HEK293 (cell line): ENCODE results near the gene SCAMP2.

Source experiments
- BCL11A ChIP-seq: fragments of 450-650 bp; formaldehyde crosslinking; IDR thresholded peaks from 2 replicates; pipeline ENCODE4 v1.5.1; 2016; ENCODE audit warnings: low read depth, missing biosample characterization, missing genetic modification characterization
- KLF10 ChIP-seq: fragments of 450-650 bp; IDR thresholded peaks from 2 replicates; pipeline ENCODE4 v1.5.1; 2018; ENCODE audit warnings: missing biosample characterization, mild to moderate bottlenecking, missing genetic modification characterization
- KLF8 ChIP-seq: fragments of 450-650 bp; formaldehyde crosslinking; IDR thresholded peaks from 2 replicates; pipeline ENCODE4 v1.5.1; 2016; ENCODE audit warnings: missing biosample characterization, missing genetic modification characterization
- MEIS1 ChIP-seq: sonication (generic); formaldehyde crosslinking; IDR thresholded peaks from 2 replicates; pipeline ENCODE4 v1.8.1; 2022; ENCODE audit warnings: missing genetic modification reagents, mild to moderate bottlenecking, borderline replicate concordance
- MZF1 ChIP-seq: fragments of 450-650 bp; formaldehyde crosslinking; IDR thresholded peaks from 2 replicates; pipeline ENCODE4 v1.5.1; 2017; ENCODE audit warnings: missing biosample characterization, missing genetic modification characterization, borderline replicate concordance
- PATZ1 ChIP-seq: fragments of 450-650 bp; formaldehyde crosslinking; IDR thresholded peaks from 2 replicates; pipeline ENCODE4 v1.5.1; 2016; ENCODE audit warnings: missing biosample characterization, missing genetic modification characterization
- ZBTB48 ChIP-seq: fragments of 450-650 bp; formaldehyde crosslinking; IDR thresholded peaks from 2 replicates; pipeline ENCODE4 v1.5.1; 2016; ENCODE audit warnings: missing biosample characterization, missing genetic modification characterization
- ZFHX2 ChIP-seq: fragments of 450-650 bp; formaldehyde crosslinking; conservative IDR thresholded peaks from 2 replicates; pipeline ENCODE4 v1.5.1; 2016; ENCODE audit warnings: missing biosample characterization, missing genetic modification characterization
- ZNF10 ChIP-seq: fragments of 450-650 bp; formaldehyde crosslinking; IDR thresholded peaks from 2 replicates; pipeline ENCODE4 v1.5.1; 2017; ENCODE audit warnings: missing biosample characterization, missing genetic modification characterization
- ZNF148 ChIP-seq: fragments of 450-650 bp; formaldehyde crosslinking; IDR thresholded peaks from 2 replicates; pipeline ENCODE4 v1.5.0; 2017; ENCODE audit warnings: missing biosample characterization, missing genetic modification characterization, borderline replicate concordance
- ZNF24 ChIP-seq: fragments of 450-650 bp; formaldehyde crosslinking; IDR thresholded peaks from 2 replicates; pipeline ENCODE4 v1.5.1; 2016; ENCODE audit warnings: missing biosample characterization, missing genetic modification characterization
- ZNF280D ChIP-seq: fragments of 450-650 bp; formaldehyde crosslinking; IDR thresholded peaks from 2 replicates; pipeline ENCODE4 v1.5.1; 2016; ENCODE audit warnings: missing biosample characterization, missing genetic modification characterization
- ZNF292 ChIP-seq: fragments of 450-650 bp; formaldehyde crosslinking; IDR thresholded peaks from 2 replicates; pipeline ENCODE4 v1.5.1; 2016; ENCODE audit warnings: low read depth, missing biosample characterization, missing genetic modification characterization, borderline replicate concordance
- ZNF302 ChIP-seq: fragments of 450-650 bp; formaldehyde crosslinking; IDR thresholded peaks from 2 replicates; pipeline ENCODE4 v1.5.1; 2016; ENCODE audit warnings: missing biosample characterization, missing genetic modification characterization, low read depth
- ZNF335 ChIP-seq: fragments of 450-650 bp; formaldehyde crosslinking; conservative IDR thresholded peaks from 2 replicates; pipeline ENCODE4 v1.5.1; 2016; ENCODE audit warnings: missing biosample characterization, missing genetic modification characterization
- ZNF521 ChIP-seq: fragments of 450-650 bp; formaldehyde crosslinking; IDR thresholded peaks from 2 replicates; pipeline ENCODE4 v1.5.1; 2017; ENCODE audit warnings: missing biosample characterization, mild to moderate bottlenecking, missing genetic modification characterization
- ZNF529 ChIP-seq: fragments of 450-650 bp; formaldehyde crosslinking; IDR thresholded peaks from 2 replicates; pipeline ENCODE4 v1.5.1; 2017; ENCODE audit warnings: missing genetic modification characterization, missing biosample characterization; ENCODE audit not compliant: insufficient replicate concordance
- ZNF623 ChIP-seq: fragments of 450-650 bp; formaldehyde crosslinking; IDR thresholded peaks from 2 replicates; pipeline ENCODE4 v1.5.1; 2016; ENCODE audit warnings: missing biosample characterization, missing genetic modification characterization
- ZNF626 ChIP-seq: fragments of 450-650 bp; sonication (Bioruptor Pico); formaldehyde crosslinking; IDR thresholded peaks from 2 replicates; pipeline ENCODE4 v1.5.1; 2018; ENCODE audit warnings: missing biosample characterization, missing genetic modification characterization, inconsistent platforms
- ZNF768 ChIP-seq: fragments of 450-650 bp; formaldehyde crosslinking; IDR thresholded peaks from 2 replicates; pipeline ENCODE4 v1.5.1; 2018; ENCODE audit warnings: missing biosample characterization, mild to moderate bottlenecking, missing genetic modification characterization
- ZNF785 ChIP-seq: fragments of 450-650 bp; formaldehyde crosslinking; IDR thresholded peaks from 2 replicates; pipeline ENCODE4 v1.5.1; 2016; ENCODE audit warnings: missing biosample characterization, missing genetic modification characterization
- ZNF830 ChIP-seq: fragments of 450-650 bp; IDR thresholded peaks from 2 replicates; pipeline ENCODE4 v1.5.0; 2018; ENCODE audit warnings: missing biosample characterization, missing genetic modification characterization, low read depth, mild to moderate bottlenecking, moderate library complexity
- TF ChIP-seq, protein P1 (sequence below): fragments of 450-650 bp; formaldehyde crosslinking; IDR thresholded peaks from 2 replicates; pipeline ENCODE4 v1.5.1; 2016; ENCODE audit warnings: missing biosample characterization, missing genetic modification characterization
- TF ChIP-seq, protein P2 (sequence below): fragments of 450-650 bp; formaldehyde crosslinking; optimal IDR thresholded peaks from 2 replicates; pipeline ENCODE3; 2016; ENCODE audit warnings: missing biosample characterization, mild to moderate bottlenecking, missing genetic modification characterization
- TF ChIP-seq, protein P3 (sequence below): fragments of 450-650 bp; formaldehyde crosslinking; IDR thresholded peaks from 2 replicates; pipeline ENCODE4 v1.5.1; 2016; ENCODE audit warnings: missing biosample characterization, missing genetic modification characterization
- TF ChIP-seq, protein P4 (sequence below): fragments of 450-650 bp; formaldehyde crosslinking; IDR thresholded peaks from 2 replicates; pipeline ENCODE4 v1.5.1; 2017; ENCODE audit warnings: missing biosample characterization, missing genetic modification characterization

Gene SCAMP2

DNA sequence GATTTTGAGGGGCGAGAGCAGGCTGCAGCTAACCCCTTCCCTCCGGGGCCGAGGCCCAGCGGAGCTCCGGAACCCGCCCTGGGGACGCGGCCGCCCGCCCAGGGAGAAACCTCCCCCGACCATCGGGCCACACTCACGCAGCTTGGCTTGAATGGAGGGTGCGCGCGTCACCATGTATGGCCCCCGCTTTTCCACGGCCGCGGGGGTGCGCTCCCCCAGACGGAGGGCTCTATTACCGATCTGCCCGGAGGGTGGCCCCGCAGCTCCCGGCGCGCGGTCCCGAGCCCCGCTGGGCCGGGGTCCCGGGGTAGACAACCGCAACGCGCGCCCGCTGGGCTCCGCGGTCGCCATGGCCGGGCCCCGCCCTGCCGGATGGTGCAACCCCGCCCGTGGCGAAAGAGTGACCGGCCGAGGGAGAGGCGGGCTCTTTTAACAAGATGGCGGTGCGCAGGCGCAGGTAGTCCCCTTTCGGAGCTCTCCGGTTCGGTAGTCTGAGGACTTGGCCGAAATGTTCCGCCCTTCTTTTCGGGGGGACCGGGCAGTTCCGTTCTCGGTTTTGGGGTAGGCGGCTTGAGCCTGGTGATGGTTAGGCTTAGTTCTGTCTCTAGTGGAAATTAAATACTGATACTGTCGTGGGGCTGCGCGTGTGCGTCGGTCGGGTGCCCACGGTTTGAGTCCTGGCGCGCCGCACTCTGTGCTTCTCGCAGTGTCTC is 33.4 kb upstream of the SCAMP2 start, which contains the start of gene FAM219B (continued):
- TF ChIP-seq, protein P1, sequence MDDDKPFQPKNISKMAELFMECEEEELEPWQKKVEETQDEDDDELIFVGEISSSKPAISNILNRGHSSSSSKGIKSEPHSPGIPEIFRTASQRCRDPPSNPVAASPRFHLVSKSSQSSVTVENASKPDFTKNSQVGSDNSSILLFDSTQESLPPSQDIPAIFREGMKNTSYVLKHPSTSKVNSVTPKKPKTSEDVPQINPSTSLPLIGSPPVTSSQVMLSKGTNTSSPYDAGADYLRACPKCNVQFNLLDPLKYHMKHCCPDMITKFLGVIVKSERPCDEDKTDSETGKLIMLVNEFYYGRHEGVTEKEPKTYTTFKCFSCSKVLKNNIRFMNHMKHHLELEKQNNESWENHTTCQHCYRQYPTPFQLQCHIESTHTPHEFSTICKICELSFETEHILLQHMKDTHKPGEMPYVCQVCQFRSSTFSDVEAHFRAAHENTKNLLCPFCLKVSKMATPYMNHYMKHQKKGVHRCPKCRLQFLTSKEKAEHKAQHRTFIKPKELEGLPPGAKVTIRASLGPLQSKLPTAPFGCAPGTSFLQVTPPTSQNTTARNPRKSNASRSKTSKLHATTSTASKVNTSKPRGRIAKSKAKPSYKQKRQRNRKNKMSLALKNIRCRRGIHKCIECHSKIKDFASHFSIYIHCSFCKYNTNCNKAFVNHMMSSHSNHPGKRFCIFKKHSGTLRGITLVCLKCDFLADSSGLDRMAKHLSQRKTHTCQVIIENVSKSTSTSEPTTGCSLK, result no peak
- peak; percentile 94 for TF ChIP-seq PATZ1 (tag by site-specific recombination)
- TF ChIP-seq ZNF280D (tag by site-specific recombination), result no peak
- TF ChIP-seq ZNF292 (tag by site-specific recombination), result no peak
- TF ChIP-seq, protein P2, sequence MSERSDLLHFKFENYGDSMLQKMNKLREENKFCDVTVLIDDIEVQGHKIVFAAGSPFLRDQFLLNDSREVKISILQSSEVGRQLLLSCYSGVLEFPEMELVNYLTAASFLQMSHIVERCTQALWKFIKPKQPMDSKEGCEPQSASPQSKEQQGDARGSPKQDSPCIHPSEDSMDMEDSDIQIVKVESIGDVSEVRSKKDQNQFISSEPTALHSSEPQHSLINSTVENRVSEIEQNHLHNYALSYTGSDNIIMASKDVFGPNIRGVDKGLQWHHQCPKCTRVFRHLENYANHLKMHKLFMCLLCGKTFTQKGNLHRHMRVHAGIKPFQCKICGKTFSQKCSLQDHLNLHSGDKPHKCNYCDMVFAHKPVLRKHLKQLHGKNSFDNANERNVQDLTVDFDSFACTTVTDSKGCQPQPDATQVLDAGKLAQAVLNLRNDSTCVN, result peak; percentile 99
- peak; percentile 70 for TF ChIP-seq ZFHX2
- TF ChIP-seq ZNF830, result no peak
- TF ChIP-seq, protein P3, sequence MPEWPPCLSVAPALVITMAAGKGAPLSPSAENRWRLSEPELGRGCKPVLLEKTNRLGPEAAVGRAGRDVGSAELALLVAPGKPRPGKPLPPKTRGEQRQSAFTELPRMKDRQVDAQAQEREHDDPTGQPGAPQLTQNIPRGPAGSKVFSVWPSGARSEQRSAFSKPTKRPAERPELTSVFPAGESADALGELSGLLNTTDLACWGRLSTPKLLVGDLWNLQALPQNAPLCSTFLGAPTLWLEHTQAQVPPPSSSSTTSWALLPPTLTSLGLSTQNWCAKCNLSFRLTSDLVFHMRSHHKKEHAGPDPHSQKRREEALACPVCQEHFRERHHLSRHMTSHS, result no peak
- no peak for TF ChIP-seq MEIS1 (CRISPR knock-in tag)
- no peak; the same call in 1 of the 2 replicates for TF ChIP-seq ZNF10 (tag by site-specific recombination)
- no peak for TF ChIP-seq ZNF529 (tag by site-specific recombination)
- TF ChIP-seq ZNF785 (tag by site-specific recombination), result no peak
- no peak for TF ChIP-seq ZNF626 (tag by site-specific recombination)
- TF ChIP-seq ZNF148 (tag by site-specific recombination), result no peak
- TF ChIP-seq ZNF768 (tag by site-specific recombination), result no peak
- no peak for TF ChIP-seq ZNF623
- peak; percentile 86 for TF ChIP-seq ZNF335
- no peak for TF ChIP-seq ZNF521 (tag by site-specific recombination)
- peak; percentile 23; the same call in 1 of the 2 replicates for TF ChIP-seq ZNF24 (tag by site-specific recombination)
- TF ChIP-seq ZNF302 (tag by site-specific recombination), result no peak
- TF ChIP-seq, protein P4, sequence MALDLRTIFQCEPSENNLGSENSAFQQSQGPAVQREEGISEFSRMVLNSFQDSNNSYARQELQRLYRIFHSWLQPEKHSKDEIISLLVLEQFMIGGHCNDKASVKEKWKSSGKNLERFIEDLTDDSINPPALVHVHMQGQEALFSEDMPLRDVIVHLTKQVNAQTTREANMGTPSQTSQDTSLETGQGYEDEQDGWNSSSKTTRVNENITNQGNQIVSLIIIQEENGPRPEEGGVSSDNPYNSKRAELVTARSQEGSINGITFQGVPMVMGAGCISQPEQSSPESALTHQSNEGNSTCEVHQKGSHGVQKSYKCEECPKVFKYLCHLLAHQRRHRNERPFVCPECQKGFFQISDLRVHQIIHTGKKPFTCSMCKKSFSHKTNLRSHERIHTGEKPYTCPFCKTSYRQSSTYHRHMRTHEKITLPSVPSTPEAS (tag by site-specific recombination), result no peak
- no peak for TF ChIP-seq MZF1
- TF ChIP-seq KLF10, result peak; percentile 62; the same call in 1 of the 2 replicates
- 0 out of 2 replicates have a peak, but pooled peaks have one; percentile 77 for TF ChIP-seq KLF8 (tag by site-specific recombination)
- TF ChIP-seq BCL11A (tag by site-specific recombination), result no peak
- no peak for TF ChIP-seq ZBTB48
